Vagina (tissue), 2 donors: ENCODE results near the gene PRKAR2B. TPM values are rescaled to one million over a fixed set of nuclear protein-coding genes. Genes with fewer than 3 reads are reported as not detected.

Experiments used
- DNase-seq, 2 donors: peaks; one replicate each; pipeline ENCODE4 v3.0.0-alpha.2; 2017; ENCODE audit errors: extremely low spot score in 2 of 2
- H3K27ac ChIP-seq: fragments of 200-600 bp; sonication (generic); one replicate; pipeline ENCODE4 v1.5.1; 2019
- H3K27me3 ChIP-seq: fragments of 200-600 bp; sonication (generic); one replicate; pipeline ENCODE4 v1.5.1; 2019
- H3K36me3 ChIP-seq, 2 donors: fragments of 200-600 bp; sonication (generic); one replicate each; pipeline ENCODE4 v1.5.1; 2017 to 2019
- H3K4me1 ChIP-seq: fragments of 200-600 bp; sonication (generic); one replicate; pipeline ENCODE4 v1.5.1; 2019
- H3K4me3 ChIP-seq, 2 donors: fragments of 200-600 bp; sonication (generic); 1 replicate in 1 of 2; 2 replicates in 1 of 2; pipeline ENCODE4 v1.5.1; 2016 to 2019
- H3K9me3 ChIP-seq: fragments of 200-600 bp; sonication (generic); one replicate; pipeline ENCODE4 v1.5.1; 2019
- CTCF ChIP-seq, 3 experiments: fragments of 450-650 bp in 2 of 3; fragments of 200-600 bp in 1 of 3; sonication (generic) in 1 of 3; IDR thresholded peaks; one replicate each; pipeline ENCODE4 v1.5.1; 2017 to 2019; ENCODE audit warnings: antibody characterized with exemption in 3 of 3, mild to moderate bottlenecking in 2 of 3, moderate library complexity in 2 of 3
- POLR2A ChIP-seq, 2 donors: fragments of 450-650 bp; IDR thresholded peaks; one replicate each; pipeline ENCODE4 v1.6.1; 2017; ENCODE audit warnings: antibody characterized with exemption in 2 of 2, mild to moderate bottlenecking in 2 of 2, moderate library complexity in 2 of 2
- POLR2AphosphoS5 ChIP-seq, 2 donors: sonication (generic); formaldehyde crosslinking; IDR thresholded peaks; one replicate each; pipeline ENCODE4 v1.9.0; 2017; ENCODE audit warnings: antibody characterized with exemption in 2 of 2, mild to moderate bottlenecking in 2 of 2, low read depth in 1 of 2; ENCODE audit not compliant: insufficient read depth in 1 of 2
- intact Hi-C: fragments of 100-400 bp; cut with DNase I; formaldehyde crosslinking; loops from one replicate; pipeline ENCODE4 v1.15.1; 2023
- total RNA-seq: library from RNA; depleted of rRNA; stranded (reverse); fragments of >200 nt; gene quantifications from one replicate; pipeline ENCODE4 v1.2.3, GENCODE V29; 2016

PRKAR2B gene
- total RNA-seq, 1 donor from 2014 or later = 16.5 TPM

GRCh38 chr7:107026166-107026565 is 18.3 kb upstream of the PRKAR2B start:
- no peaks in the 10 kb centered on the region for H3K27me3 ChIP-seq
- H3K4me1 ChIP-seq = no peaks in the 10 kb centered on the region
- TF ChIP-seq POLR2A (IDR thresholded peaks at IDR 0.05) (no peak), POLR2AphosphoS5 (IDR thresholded peaks at IDR 0.05; ENCODE audit: insufficient read depth in 1 of 2, low read depth in 1 of 2) (no peak), CTCF (IDR thresholded peaks at IDR 0.05) (no peak)
- no peak overlapping the region for H3K4me3 ChIP-seq
- no peak for DNase-seq
- no peaks in the 10 kb centered on the region for H3K9me3 ChIP-seq
- intact Hi-C loops = no loop called here
- H3K36me3 ChIP-seq = no peaks in the 10 kb centered on the region
- no peak overlapping the region for H3K27ac ChIP-seq

- no peak for DNase-seq
- H3K27me3 ChIP-seq = no peaks in the 10 kb centered on the region
- no peaks in the 10 kb centered on the region for H3K9me3 ChIP-seq
- no peaks in the 10 kb centered on the region for H3K36me3 ChIP-seq
- no peak for TF ChIP-seq CTCF (IDR thresholded peaks at IDR 0.05)
- no peak for TF ChIP-seq POLR2A (IDR thresholded peaks at IDR 0.05)
- TF ChIP-seq POLR2AphosphoS5 (IDR thresholded peaks at IDR 0.05; ENCODE audit: insufficient read depth in 1 of 2, low read depth in 1 of 2) = no peak
- no peak overlapping the region for H3K27ac ChIP-seq
- no peaks in the 10 kb centered on the region for H3K4me1 ChIP-seq
- no peak overlapping the region for H3K4me3 ChIP-seq
- intact Hi-C loops = no loop called here
Measured at GRCh38 chr7:107027208-107027607, 17.3 kb upstream of the PRKAR2B start.

GRCh38 chr7:107029061-107029763 is 15.3 kb upstream of the PRKAR2B start:
- intact Hi-C loops = no loop called here

GRCh38 chr7:107029764-107030286 is 14.7 kb upstream of the PRKAR2B start:
- TF ChIP-seq CTCF (IDR thresholded peaks at IDR 0.05) = no peak

More at GRCh38 chr7:107029061-107029763, 15.3 kb upstream of the PRKAR2B start:
- H3K4me1 ChIP-seq = no peaks in the 10 kb centered on the region
- no peaks in the 10 kb centered on the region for H3K36me3 ChIP-seq
- TF ChIP-seq POLR2A (IDR thresholded peaks at IDR 0.05) (no peak), POLR2AphosphoS5 (IDR thresholded peaks at IDR 0.05; ENCODE audit: insufficient read depth in 1 of 2, low read depth in 1 of 2) (no peak), CTCF (IDR thresholded peaks at IDR 0.05) (no peak)
- no peak for DNase-seq
- H3K27me3 ChIP-seq = no peaks in the 10 kb centered on the region
- no peak overlapping the region for H3K27ac ChIP-seq
- H3K9me3 ChIP-seq = no peaks in the 10 kb centered on the region
- H3K4me3 ChIP-seq = no peak overlapping the region

GRCh38 chr7:107032050-107032449 is 12.5 kb upstream of the PRKAR2B start:
- no peaks in the 10 kb centered on the region for H3K27me3 ChIP-seq
- H3K9me3 ChIP-seq = no peaks in the 10 kb centered on the region
- no peak overlapping the region for H3K4me3 ChIP-seq
- intact Hi-C loops = no loop called here
- no peak for TF ChIP-seq POLR2A (IDR thresholded peaks at IDR 0.05)
- no peak for TF ChIP-seq CTCF (IDR thresholded peaks at IDR 0.05)
- TF ChIP-seq POLR2AphosphoS5 (IDR thresholded peaks at IDR 0.05; ENCODE audit: insufficient read depth in 1 of 2, low read depth in 1 of 2) = no peak
- DNase-seq = no peak
- no peaks in the 10 kb centered on the region for H3K36me3 ChIP-seq
- H3K4me1 ChIP-seq = no peaks in the 10 kb centered on the region
- H3K27ac ChIP-seq = no peak overlapping the region

More at GRCh38 chr7:107029764-107030286, 14.7 kb upstream of the PRKAR2B start:
- Histone ChIP-seq H3K4me1 (no peaks in the 10 kb centered on the region), H3K4me3 (no peak overlapping the region), H3K27ac (no peak overlapping the region), H3K36me3 (no peaks in the 10 kb centered on the region), H3K9me3 (no peaks in the 10 kb centered on the region), H3K27me3 (no peaks in the 10 kb centered on the region)
- DNase-seq = no peak
- intact Hi-C loops = no loop called here
